Stimulated activated CD8-positive, alpha-beta memory T cell treated with anti-CD3 and anti-CD28 coated beads, Interleukin-4, amount 100 ng/mL, for 1 hour (primary cell): Measurements from ENCODE around the gene FCF1.
"Not testable (repeated sequence)": the region's sequence is repeated elsewhere in the genome, so short reads cannot be mapped to it uniquely, and the experiment has no call there.

Experiments
- DNase-seq, 2 donors: peaks; one replicate each; pipeline ENCODE4 v3.0.0-alpha.2; 2020; ENCODE audit warnings: low read depth in 2 of 2, low spot score in 1 of 2

Gene FCF1

GRCh38 chr14:74698465-74698864 is 14.5 kb upstream of the FCF1 start:
- DNase-seq: no peak

GRCh38 chr14:74702293-74702692 is 10.7 kb upstream of the FCF1 start:
- DNase-seq: no peak

- no peak for DNase-seq
These were observed 9.9 kb upstream of the FCF1 start for GRCh38 chr14:74703043-74703442.

- DNase-seq: no peak
These were observed 8.3 kb upstream of the FCF1 start for GRCh38 chr14:74704656-74705055.

GRCh38 chr14:74705613-74706500 is 7.1 kb upstream of the FCF1 start:
- DNase-seq: no peak

GRCh38 chr14:74710480-74710879 is 2.5 kb upstream of the FCF1 start:
- DNase-seq: no peak

GRCh38 chr14:74711651-74712050 is 1.3 kb upstream of the FCF1 start:
- no peak for DNase-seq

- no peak for DNase-seq
These were observed 421 bp downstream of the FCF1 start for GRCh38 chr14:74713395-74713735.

- no peak for DNase-seq
These were observed 7.6 kb downstream of the FCF1 start for GRCh38 chr14:74720526-74720925.

GRCh38 chr14:74723134-74723533 is 10.2 kb downstream of the FCF1 start:
- DNase-seq: no peak

- no peak for DNase-seq
These were observed 19.4 kb downstream of the FCF1 start for GRCh38 chr14:74732387-74732786.

- DNase-seq: no peak
These were observed 20.3 kb downstream of the FCF1 start for GRCh38 chr14:74733221-74733620.

- no peak for DNase-seq
These were observed 22.2 kb downstream of the FCF1 start for GRCh38 chr14:74735125-74735524.

GRCh38 chr14:74737753-74738325 is 24.9 kb downstream of the FCF1 start:
- DNase-seq: no peak

GRCh38 chr14:74739293-74740030 is 26.5 kb downstream of the FCF1 start:
- no peak for DNase-seq

GRCh38 chr14:74747237-74747636 is 34.3 kb downstream of the FCF1 start:
- DNase-seq: no peak

- no peak for DNase-seq
These were observed 41.2 kb downstream of the FCF1 start for GRCh38 chr14:74754157-74754556.

- no peak for DNase-seq
These were observed 42.0 kb downstream of the FCF1 start for GRCh38 chr14:74754899-74755298.

- no peak for DNase-seq
These were observed 43.4 kb downstream of the FCF1 start for GRCh38 chr14:74756326-74756725.

- not testable (repeated sequence) for DNase-seq
These were observed 45.6 kb downstream of the FCF1 start for GRCh38 chr14:74758505-74758904.

GRCh38 chr14:74762917-74763802 is 50.2 kb downstream of the FCF1 start, which contains the start of gene YLPM1:
TSS of gene YLPM1 (plus strand) at chr14:74763316. CDS start at chr14:74763490, 174 bp downstream.
- DNase-seq: peak; percentile 75 to 85
